ENCODE measurements around the gene SH3GL1. TPM values are rescaled to one million over a fixed set of nuclear protein-coding genes. Genes with fewer than 3 reads are reported as not detected.

SH3GL1 gene
- total and polyA plus RNA-seq, 10 of the 15 experiments (the other 5 are each of a cell fraction or from before 2014, with no cell fraction given), result 0.93 to 47.4 (median 28.4) TPM

GRCh38 chr19:4402171-4403004, 2.0 kb upstream of the SH3GL1 start, which contains the start of gene CHAF1A (continued):
- TF ChIP-seq NFYB (IDR thresholded peaks at IDR 0.05; ENCODE audit: insufficient read depth, low read depth, low read length), result peak; percentile 94
- TF ChIP-seq HDAC6 (IDR thresholded peaks at IDR 0.05; ENCODE audit: unreplicated experiment), result no peak
- TF ChIP-seq, protein P1, sequence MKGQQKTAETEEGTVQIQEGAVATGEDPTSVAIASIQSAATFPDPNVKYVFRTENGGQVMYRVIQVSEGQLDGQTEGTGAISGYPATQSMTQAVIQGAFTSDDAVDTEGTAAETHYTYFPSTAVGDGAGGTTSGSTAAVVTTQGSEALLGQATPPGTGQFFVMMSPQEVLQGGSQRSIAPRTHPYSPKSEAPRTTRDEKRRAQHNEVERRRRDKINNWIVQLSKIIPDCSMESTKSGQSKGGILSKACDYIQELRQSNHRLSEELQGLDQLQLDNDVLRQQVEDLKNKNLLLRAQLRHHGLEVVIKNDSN (IDR thresholded peaks at IDR 0.05; ENCODE audit: borderline replicate concordance, extremely low read length, insufficient read depth, low read depth, low read length), result peak; percentile 98
- TF ChIP-seq CHD2 (IDR thresholded peaks at IDR 0.05; ENCODE audit: borderline replicate concordance, low read depth, low read length), result peak; percentile 100
- TF ChIP-seq EZH2 (IDR thresholded peaks at IDR 0.05; ENCODE audit: borderline replicate concordance, control insufficient read depth, low read depth, low read length), result no peak
- peak; percentile 98 for TF ChIP-seq CREB1 (IDR thresholded peaks at IDR 0.05; ENCODE audit: low read depth)
- peak; percentile 88 for TF ChIP-seq NBN (IDR thresholded peaks at IDR 0.05)
- TF ChIP-seq RFX5 (IDR thresholded peaks at IDR 0.05; ENCODE audit: low read depth, low read length), result no peak
- TF ChIP-seq TCF12 (IDR thresholded peaks at IDR 0.05; ENCODE audit: low read depth, low read length), result no peak
- no peak for TF ChIP-seq WRNIP1 (IDR thresholded peaks at IDR 0.05; ENCODE audit: borderline replicate concordance, low read depth, low read length)
- peak; percentile 66 for TF ChIP-seq SMAD1 (IDR thresholded peaks at IDR 0.05; ENCODE audit: low read depth, partially characterized antibody)
- TF ChIP-seq, protein P2, sequence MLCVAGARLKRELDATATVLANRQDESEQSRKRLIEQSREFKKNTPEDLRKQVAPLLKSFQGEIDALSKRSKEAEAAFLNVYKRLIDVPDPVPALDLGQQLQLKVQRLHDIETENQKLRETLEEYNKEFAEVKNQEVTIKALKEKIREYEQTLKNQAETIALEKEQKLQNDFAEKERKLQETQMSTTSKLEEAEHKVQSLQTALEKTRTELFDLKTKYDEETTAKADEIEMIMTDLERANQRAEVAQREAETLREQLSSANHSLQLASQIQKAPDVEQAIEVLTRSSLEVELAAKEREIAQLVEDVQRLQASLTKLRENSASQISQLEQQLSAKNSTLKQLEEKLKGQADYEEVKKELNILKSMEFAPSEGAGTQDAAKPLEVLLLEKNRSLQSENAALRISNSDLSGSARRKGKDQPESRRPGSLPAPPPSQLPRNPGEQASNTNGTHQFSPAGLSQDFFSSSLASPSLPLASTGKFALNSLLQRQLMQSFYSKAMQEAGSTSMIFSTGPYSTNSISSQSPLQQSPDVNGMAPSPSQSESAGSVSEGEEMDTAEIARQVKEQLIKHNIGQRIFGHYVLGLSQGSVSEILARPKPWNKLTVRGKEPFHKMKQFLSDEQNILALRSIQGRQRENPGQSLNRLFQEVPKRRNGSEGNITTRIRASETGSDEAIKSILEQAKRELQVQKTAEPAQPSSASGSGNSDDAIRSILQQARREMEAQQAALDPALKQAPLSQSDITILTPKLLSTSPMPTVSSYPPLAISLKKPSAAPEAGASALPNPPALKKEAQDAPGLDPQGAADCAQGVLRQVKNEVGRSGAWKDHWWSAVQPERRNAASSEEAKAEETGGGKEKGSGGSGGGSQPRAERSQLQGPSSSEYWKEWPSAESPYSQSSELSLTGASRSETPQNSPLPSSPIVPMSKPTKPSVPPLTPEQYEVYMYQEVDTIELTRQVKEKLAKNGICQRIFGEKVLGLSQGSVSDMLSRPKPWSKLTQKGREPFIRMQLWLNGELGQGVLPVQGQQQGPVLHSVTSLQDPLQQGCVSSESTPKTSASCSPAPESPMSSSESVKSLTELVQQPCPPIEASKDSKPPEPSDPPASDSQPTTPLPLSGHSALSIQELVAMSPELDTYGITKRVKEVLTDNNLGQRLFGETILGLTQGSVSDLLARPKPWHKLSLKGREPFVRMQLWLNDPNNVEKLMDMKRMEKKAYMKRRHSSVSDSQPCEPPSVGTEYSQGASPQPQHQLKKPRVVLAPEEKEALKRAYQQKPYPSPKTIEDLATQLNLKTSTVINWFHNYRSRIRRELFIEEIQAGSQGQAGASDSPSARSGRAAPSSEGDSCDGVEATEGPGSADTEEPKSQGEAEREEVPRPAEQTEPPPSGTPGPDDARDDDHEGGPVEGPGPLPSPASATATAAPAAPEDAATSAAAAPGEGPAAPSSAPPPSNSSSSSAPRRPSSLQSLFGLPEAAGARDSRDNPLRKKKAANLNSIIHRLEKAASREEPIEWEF (IDR thresholded peaks at IDR 0.05; ENCODE audit: insufficient replicate concordance, low read depth, low read length), result no peak
- TF ChIP-seq MTA3 (IDR thresholded peaks at IDR 0.05; ENCODE audit: borderline replicate concordance, low read length), result no peak
- TF ChIP-seq CTCF (IDR thresholded peaks at IDR 0.05 in 2 of 3, conservative IDR thresholded peaks at IDR 0.05 in 1 of 3; ENCODE audit: control insufficient read depth in 2 of 3, extremely low read depth in 1 of 3, insufficient read depth in 1 of 3, low read depth in 3 of 3, low read length in 3 of 3), result no peak
- TF ChIP-seq NKRF (conservative IDR thresholded peaks at IDR 0.05), result peak; percentile 100
- peak; percentile 62; the same call in 1 of the 2 replicates for TF ChIP-seq SMARCA5 (IDR thresholded peaks at IDR 0.05)
- TF ChIP-seq CBX5 (IDR thresholded peaks at IDR 0.05; ENCODE audit: low read depth), result no peak
- peak; percentile 80 for TF ChIP-seq KLF5 (IDR thresholded peaks at IDR 0.05; ENCODE audit: partially characterized antibody)
- TF ChIP-seq ZZZ3 (IDR thresholded peaks at IDR 0.05; ENCODE audit: control insufficient read depth, insufficient read length, low read depth), result no peak
- no peak for TF ChIP-seq PAX8 (IDR thresholded peaks at IDR 0.05)
